Brain pericyte (primary cell): Measurements from ENCODE around the gene ACYP2.

ENCODE experiments used
- DNase-seq: peaks from one replicate; pipeline ENCODE4 v3.0.0-alpha.2; 2012; ENCODE audit warnings: low read depth, low spot score

Gene ACYP2

DNA sequence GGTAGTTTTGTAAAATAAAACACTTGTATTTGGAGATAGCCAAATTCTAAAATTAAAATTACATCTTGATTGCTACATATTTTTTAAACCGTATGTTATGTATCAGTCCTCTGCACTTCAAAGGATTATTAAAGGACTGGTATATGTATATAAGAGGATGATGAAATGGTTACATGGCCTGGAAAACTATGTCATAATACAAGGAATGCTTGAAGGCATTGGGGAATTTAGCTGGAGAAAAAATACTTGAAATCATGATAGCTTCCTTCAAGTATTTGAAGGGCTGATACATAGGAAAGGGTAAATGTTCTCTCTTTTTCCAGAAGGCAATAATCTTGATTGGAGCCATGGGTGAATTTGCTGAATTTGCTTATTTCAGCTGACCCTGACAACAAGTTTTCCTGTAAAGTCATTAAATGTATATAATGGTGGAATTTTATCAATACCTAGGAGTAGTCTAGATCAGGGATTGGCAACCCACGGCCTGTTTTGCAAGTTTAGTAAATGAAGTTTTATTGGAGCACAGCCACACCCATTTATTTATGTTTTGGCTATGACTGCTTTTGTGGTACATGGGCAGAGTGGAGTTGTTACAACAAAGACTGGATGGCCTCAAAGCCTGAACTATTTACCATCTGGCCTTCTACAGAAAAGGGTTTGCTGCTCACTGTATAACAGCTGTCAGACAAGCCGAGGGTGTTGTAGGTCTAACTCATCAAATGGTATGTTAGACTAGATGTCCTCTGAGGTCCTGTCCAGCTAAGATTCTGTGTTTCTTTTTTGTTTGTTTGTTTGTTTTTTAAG lies 34.4 kb downstream of the ACYP2 start:
- no peak for DNase-seq

DNA sequence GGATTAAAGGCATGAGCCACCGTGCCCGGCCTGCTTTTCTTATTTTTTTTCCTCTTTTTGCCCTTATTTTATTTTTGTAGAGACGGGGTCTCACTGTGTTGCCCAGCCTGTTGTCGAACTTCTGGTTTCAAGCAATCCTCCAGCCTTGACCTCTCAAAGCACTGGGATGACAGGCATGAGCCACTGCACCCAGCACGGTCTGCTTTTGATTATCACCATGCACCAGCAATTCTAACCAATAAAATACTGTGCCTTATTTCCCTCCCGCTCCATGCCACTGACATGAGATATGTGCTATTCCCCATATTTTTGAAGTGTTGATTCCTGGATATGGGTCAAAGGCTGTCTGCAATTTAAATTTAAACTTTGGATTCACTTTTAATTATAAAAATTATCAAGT lies 42.9 kb downstream of the ACYP2 start:
- DNase-seq: no peak

DNA sequence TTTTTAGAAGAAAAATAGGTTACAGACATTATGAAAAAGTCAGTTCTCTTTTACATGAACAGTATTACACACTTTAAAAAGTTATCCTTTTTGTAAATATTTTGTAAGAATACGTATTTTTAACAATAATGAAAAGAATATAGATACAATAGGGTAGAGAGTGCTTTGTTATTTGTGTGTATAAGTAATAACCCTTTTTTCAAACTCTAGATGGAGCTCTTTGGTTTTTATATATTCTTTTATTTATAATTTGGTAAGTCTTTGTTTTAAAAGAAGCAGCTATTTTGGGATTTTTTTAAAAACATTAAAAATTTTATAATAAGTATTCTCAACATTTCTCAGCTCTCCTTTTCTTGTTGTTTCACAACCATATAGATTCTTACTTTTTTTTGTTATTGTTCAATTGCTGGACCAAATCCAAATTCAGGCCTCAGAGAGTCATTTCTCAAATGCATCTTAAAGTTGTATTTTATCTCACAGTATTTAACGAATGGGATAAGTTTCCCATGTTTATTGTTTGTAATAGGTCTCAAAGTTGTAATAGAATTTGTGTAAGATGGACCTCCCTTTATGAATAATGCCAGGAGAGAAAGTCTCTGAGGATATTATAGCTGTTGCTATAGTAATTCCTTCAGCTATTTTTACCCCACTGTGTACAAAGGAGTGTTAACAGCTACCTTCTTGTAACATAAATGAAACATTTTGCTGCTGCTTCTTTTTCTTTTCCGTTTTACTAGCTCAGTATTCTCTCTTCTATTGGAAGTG lies 46.4 kb downstream of the ACYP2 start:
- no peak for DNase-seq

- DNase-seq: no peak
Observed at GRCh38 chr2:54164106-54164505, 48.7 kb downstream of the ACYP2 start.

- no peak for DNase-seq
Observed at GRCh38 chr2:54166121-54166773, 50.8 kb downstream of the ACYP2 start.

- no peak for DNase-seq
Observed at GRCh38 chr2:54176577-54176976, 61.2 kb downstream of the ACYP2 start.

GRCh38 chr2:54183281-54183680 lies 67.9 kb downstream of the ACYP2 start:
- DNase-seq: no peak

DNA sequence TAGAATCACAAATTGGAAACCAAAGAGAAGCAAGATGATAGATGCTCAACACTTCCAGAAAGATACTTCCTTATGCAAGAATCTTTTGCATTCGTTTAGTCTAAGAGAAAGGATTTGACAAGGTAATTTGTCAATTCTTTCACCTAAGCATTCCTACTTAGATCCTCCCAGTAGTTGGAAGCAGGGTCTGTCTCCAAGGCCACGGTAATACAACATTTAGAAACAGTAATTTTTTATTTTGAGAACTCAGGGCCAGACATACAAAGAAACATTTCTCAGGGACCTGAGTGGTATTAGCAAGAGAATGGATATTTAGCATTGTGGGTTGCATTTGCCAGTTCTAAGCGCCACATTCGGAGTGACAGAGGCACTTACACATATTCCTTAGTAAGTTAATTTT lies 68.6 kb downstream of the ACYP2 start:
- DNase-seq: no peak

- no peak for DNase-seq
Observed at GRCh38 chr2:54185105-54185504, 69.7 kb downstream of the ACYP2 start.

DNA sequence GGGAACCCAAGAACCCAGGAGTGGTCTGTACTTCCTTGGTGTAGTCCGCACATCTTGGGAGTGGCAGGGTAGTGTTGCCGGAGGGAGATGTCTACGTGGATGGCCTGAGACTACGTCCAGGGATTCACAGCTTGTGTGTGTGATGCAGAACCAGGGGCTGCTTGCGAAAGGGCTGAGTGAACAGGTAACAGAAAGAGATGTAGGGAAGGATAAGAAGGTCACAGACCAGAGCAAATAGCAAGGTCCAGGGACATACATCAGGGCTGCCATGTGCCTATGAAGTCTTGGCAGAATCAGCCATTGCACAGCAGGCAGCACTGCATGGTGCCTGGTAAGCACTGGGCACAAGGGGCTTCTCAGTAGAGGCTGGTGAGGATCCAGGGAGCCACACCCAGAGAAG lies 71.9 kb downstream of the ACYP2 start:
- DNase-seq: no peak

DNA sequence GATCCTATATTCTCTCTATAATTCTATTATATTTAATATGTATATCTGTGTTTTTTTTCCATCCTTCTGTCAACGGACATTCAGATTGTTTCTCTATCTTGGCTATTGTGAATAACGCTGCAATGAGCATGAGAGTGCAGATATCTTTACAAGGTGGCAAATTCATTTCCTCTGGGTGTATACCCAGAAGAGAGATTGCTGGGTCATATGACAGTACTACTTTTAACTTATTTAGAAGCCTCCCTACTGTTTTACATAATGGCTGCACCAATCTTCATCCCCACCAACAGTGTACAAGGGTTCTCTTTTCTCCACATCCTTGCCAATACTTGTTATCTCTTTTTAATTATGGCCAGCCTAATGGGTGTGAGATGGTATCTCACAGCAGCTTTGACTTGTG lies 74.1 kb downstream of the ACYP2 start:
- DNase-seq: no peak

DNA sequence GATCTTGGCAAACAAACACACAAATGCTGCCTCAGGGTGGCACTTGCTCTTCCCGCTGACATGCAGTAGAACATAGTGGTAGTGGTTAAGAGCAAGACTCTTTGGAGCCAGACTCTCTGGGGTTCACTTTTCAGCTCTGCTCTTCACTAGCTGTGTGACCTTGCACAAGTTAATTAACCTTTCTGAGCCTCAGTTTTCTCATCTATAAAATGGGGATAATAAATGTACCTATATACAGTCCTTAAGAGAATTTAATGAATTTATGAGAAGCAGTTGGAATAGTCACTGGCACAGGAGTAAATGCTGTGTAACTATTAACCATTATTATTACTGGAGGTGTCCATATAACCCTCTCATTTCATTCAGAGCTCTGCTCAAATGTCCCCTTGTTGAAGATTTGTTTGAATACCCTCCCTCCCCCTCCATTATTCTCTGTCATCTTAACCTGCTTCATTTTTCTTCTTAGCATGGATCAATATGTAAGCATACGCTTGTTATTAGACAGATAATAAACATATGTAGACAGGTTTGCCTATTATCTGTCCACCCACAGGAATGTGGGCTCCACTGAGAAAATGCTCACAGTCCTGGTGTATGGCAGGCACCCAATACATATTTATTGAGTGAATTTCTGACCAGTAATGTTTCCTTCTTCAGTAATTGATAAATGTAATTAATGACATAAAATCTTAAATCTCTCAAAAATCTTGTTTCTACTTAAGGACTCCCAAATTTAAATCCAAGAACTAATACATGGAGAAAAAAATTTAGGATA lies 76.1 kb downstream of the ACYP2 start:
- no peak for DNase-seq

GRCh38 chr2:54194761-54195750 lies 79.6 kb downstream of the ACYP2 start:
- no peak for DNase-seq

DNA sequence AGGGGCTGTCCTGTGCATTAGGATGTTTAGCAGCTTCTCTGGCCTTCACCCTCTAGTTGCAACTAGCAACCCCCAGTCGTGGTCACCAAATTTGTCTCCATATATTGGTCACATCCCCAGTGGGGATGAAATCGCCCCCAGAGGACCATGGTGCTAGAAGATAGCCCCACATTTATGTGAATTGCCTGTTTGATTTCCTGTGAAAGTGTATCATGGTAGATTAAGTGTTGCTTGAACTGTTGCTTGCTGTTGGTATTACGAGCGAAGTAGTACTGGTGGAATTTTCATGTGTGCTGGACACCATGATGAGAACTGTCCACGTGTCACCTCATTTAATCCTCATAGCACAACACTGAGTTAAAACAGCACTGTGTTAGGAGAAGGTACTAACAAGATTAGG lies 81.2 kb downstream of the ACYP2 start:
- no peak for DNase-seq

GRCh38 chr2:54204476-54204875 lies 89.1 kb downstream of the ACYP2 start:
- DNase-seq: no peak

- no peak for DNase-seq
Observed at GRCh38 chr2:54206596-54206995, 91.2 kb downstream of the ACYP2 start.

- no peak for DNase-seq
Observed at GRCh38 chr2:54207666-54208195, 92.3 kb downstream of the ACYP2 start.

DNA sequence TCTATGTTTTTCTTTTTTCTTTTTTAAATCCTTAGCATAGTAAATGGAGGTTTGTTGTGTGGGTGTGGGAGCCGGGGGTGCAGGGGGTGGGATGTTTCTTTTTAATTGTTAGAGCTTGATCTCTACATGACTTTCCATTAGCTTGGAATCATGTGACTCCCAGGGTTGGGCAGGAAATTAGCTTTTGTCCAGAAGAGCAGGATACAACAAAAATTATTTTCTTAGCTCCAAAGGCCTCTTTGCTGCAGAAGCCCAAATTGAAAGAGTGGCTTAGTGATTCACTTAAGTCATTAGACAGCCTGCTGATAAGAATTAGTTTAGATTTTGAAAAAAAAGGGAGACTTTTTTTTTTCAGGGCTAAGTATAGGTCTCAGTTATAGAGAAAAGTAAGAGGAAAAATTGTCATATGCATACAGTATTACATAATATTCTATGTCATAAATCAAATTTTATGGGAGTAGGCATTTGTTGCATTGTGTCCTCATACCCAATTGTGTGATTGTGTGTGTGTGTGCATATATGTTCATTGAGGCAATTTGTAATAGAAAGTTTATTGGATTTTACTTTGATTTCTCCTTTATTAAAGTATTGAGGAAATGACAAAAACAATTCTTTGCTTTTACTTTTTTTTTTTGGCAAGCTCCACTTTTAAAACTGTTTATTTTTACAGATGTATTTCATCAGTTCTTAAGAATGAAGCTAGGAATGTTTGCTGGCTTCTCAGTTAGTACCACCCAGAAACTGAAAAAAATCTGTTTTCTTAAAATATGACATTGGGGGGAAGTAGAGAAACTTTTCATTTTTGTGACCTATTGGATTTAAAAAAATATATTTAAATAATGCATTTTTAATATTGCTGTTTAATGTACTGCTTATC lies 93.2 kb downstream of the ACYP2 start:
- DNase-seq: no peak

DNA sequence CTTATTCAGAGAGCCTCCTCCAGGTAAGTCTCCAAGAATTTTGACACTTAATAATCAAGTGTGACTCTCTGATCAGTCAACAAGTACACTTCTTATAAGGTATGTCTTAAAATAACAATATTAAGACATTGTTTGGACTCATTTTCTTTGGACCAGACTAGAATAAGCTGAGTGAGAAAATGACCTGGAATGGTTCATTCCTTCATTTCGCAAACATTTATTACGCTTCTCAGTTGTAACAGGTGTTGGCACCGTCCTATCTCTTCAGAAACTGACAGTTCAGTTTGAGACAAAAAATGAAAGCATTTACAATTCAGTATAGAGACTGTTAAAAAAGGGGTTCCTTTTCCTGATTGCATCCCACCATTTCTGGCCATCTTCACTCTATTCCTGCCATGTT lies 94.0 kb downstream of the ACYP2 start:
- no peak for DNase-seq
